ENCODE results near the gene SOX5.

- TF ChIP-seq CTCF (conservative IDR thresholded peaks at IDR 0.05 in 1 of 2, IDR thresholded peaks at IDR 0.05 in 1 of 2; ENCODE audit: low read depth in 1 of 2, low read length in 2 of 2) = no peak
- TF ChIP-seq EZH2 (IDR thresholded peaks at IDR 0.05; ENCODE audit: low read length, missing control alignments) = no peak
Measured at GRCh38 chr12:23815810-23816209, 133.7 kb downstream of the SOX5 start.
